Suprapubic skin (tissue), 4 donors: ENCODE measurements around the gene ZNRD2. TPM values are rescaled to one million over a fixed set of nuclear protein-coding genes. Genes with fewer than 3 reads are reported as not detected.

Experiments
- DNase-seq, 2 donors: peaks; one replicate each; pipeline ENCODE4 v3.0.0-alpha.2; 2019; ENCODE audit warnings: low spot score in 2 of 2
- H3K27ac ChIP-seq: fragments of 200-600 bp; sonication (generic); one replicate; pipeline ENCODE4 v1.5.1; 2019
- H3K27me3 ChIP-seq: fragments of 200-600 bp; sonication (generic); one replicate; pipeline ENCODE4 v1.5.1; 2019
- H3K36me3 ChIP-seq: fragments of 200-600 bp; sonication (generic); one replicate; pipeline ENCODE4 v1.5.1; 2019
- H3K4me1 ChIP-seq: fragments of 200-600 bp; sonication (generic); one replicate; pipeline ENCODE4 v1.5.1; 2019
- H3K4me3 ChIP-seq: fragments of 200-600 bp; sonication (generic); one replicate; pipeline ENCODE4 v1.5.1; 2019; ENCODE audit warnings: mild to moderate bottlenecking
- H3K9me3 ChIP-seq: fragments of 200-600 bp; sonication (generic); one replicate; pipeline ENCODE4 v1.5.1; 2019
- CTCF ChIP-seq, 2 donors: fragments of 200-600 bp in 1 of 2; fragments of 450-650 bp in 1 of 2; sonication (generic) in 1 of 2; IDR thresholded peaks; one replicate each; pipeline ENCODE4 v1.5.1; 2016 to 2019; ENCODE audit warnings: antibody characterized with exemption in 2 of 2, mild to moderate bottlenecking in 1 of 2, moderate library complexity in 1 of 2
- EP300 ChIP-seq: sonication (generic); formaldehyde crosslinking; IDR thresholded peaks from one replicate; pipeline ENCODE4 v1.6.1; 2017; ENCODE audit warnings: antibody characterized with exemption
- POLR2A ChIP-seq, 2 donors: fragments of 450-650 bp; IDR thresholded peaks; one replicate each; pipeline ENCODE4 v1.6.1; 2017; ENCODE audit warnings: antibody characterized with exemption in 2 of 2, mild to moderate bottlenecking in 2 of 2, moderate library complexity in 2 of 2
- POLR2AphosphoS5 ChIP-seq, 3 donors: sonication (generic); formaldehyde crosslinking; IDR thresholded peaks; one replicate each; pipeline ENCODE4 v1.6.1; 2017; ENCODE audit warnings: antibody characterized with exemption in 3 of 3
- WGBS: methylation state at CpG from one replicate; pipeline ENCODE4 v1.1.5; 2018; 5-methylcytosine and 5-hydroxymethylcytosine counted together
- total RNA-seq, 4 donors: library from RNA; depleted of rRNA; stranded (reverse); fragments of >200 nt; gene quantifications; one replicate each; pipeline ENCODE4 v1.1.0, GENCODE V29; 2016

Gene ZNRD2
- total RNA-seq, 4 donors from 2014 or later = 60.9 to 97.4 (median 77.9) TPM

- no peak for DNase-seq
- WGBS = 90% methylated on average over 5 of the region's 5 CpGs
- peaks cover 80% of the 10 kb centered on the region for H3K36me3 ChIP-seq
Measured at GRCh38 chr11:65530157-65530496, 40.1 kb upstream of the ZNRD2 start.

GRCh38 chr11:65532388-65533064 lies 37.8 kb upstream of the ZNRD2 start:
- no peaks in the 10 kb centered on the region for H3K9me3 ChIP-seq
- no peak overlapping the region for H3K4me3 ChIP-seq
- H3K4me1 ChIP-seq = no peaks in the 10 kb centered on the region
- H3K27ac ChIP-seq = no peak overlapping the region
- TF ChIP-seq CTCF (IDR thresholded peaks at IDR 0.05) (no peak), POLR2A (IDR thresholded peaks at IDR 0.05) (no peak), POLR2AphosphoS5 (IDR thresholded peaks at IDR 0.05) (no peak), EP300 (no peak)
- DNase-seq = no peak
- peaks cover 91% of the 10 kb centered on the region for H3K36me3 ChIP-seq
- no peaks in the 10 kb centered on the region for H3K27me3 ChIP-seq
- WGBS = 84% methylated on average over 8 of the region's 15 CpGs

More at GRCh38 chr11:65530157-65530496, 40.1 kb upstream of the ZNRD2 start:
- TF ChIP-seq POLR2AphosphoS5 (IDR thresholded peaks at IDR 0.05) = no peak
- no peak for TF ChIP-seq POLR2A (IDR thresholded peaks at IDR 0.05)
- no peak for TF ChIP-seq EP300
- TF ChIP-seq CTCF (IDR thresholded peaks at IDR 0.05) = no peak
- H3K4me3 ChIP-seq = no peak overlapping the region
- H3K4me1 ChIP-seq = peaks cover 13% of the 10 kb centered on the region
- no peaks in the 10 kb centered on the region for H3K9me3 ChIP-seq
- H3K27ac ChIP-seq = no peak overlapping the region
- no peaks in the 10 kb centered on the region for H3K27me3 ChIP-seq

- TF ChIP-seq CTCF (IDR thresholded peaks at IDR 0.05) = no peak
- TF ChIP-seq EP300 = no peak
- no peak for TF ChIP-seq POLR2AphosphoS5 (IDR thresholded peaks at IDR 0.05)
- TF ChIP-seq POLR2A (IDR thresholded peaks at IDR 0.05) = no peak
- Histone ChIP-seq H3K27me3 (no peaks in the 10 kb centered on the region), H3K9me3 (no peaks in the 10 kb centered on the region), H3K4me1 (peaks cover 15% of the 10 kb centered on the region), H3K27ac (no peak overlapping the region), H3K4me3 (no peak overlapping the region), H3K36me3 (peaks cover 81% of the 10 kb centered on the region)
- 83% methylated on average over 1 of the region's 9 CpGs for WGBS
- no peak for DNase-seq
Measured at GRCh38 chr11:65535102-65535501, 35.2 kb upstream of the ZNRD2 start.

DNA sequence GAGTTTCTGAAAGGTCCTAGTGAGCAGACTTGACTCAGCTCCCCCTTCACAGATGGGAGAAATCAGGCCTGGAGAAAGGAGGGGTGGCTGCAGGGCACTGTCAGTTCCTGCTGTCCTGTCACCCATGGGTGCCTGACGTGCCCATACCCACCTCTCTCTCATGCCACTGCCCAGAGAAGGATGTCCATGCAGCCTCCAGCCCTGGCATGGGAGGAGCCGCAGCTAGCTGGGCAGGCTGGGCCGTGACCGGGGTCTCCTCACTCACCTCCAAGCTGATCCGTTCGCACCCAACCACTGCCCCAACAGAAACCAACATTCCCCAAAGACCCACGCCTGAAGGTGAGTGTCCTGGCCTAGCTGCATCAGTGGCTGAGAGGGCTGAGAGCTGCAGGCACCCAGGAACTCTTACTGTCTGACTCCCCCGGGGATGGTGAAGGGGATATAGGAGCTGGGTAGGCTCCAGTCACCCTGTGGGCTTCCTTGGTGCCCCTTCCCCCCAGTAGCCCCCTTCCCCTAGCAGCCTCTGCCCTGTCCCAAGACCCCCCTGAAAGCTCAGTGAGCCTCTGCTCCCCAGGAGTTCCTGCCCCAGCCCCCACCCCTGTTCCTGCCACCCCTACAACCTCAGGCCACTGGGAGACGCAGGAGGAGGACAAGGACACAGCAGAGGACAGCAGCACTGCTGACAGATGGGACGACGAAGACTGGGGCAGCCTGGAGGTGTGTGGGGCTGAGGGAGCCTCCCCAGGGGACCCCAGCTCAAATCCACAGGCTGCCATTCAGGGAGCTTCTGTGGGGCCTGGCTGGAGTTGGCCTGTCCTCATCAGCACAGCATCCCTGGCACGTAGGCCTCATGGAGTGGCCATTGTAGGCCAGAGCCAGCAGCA lies 33.6 kb upstream of the ZNRD2 start:
- Histone ChIP-seq H3K36me3 (peaks cover 66% of the 10 kb centered on the region), H3K4me3 (no peak overlapping the region), H3K27ac (no peak overlapping the region), H3K27me3 (no peaks in the 10 kb centered on the region), H3K9me3 (no peaks in the 10 kb centered on the region), H3K4me1 (peaks cover 29% of the 10 kb centered on the region)
- TF ChIP-seq POLR2AphosphoS5 (IDR thresholded peaks at IDR 0.05) = no peak
- TF ChIP-seq POLR2A (IDR thresholded peaks at IDR 0.05) = no peak
- TF ChIP-seq EP300 = no peak
- TF ChIP-seq CTCF (IDR thresholded peaks at IDR 0.05) = no peak
- WGBS = 79% methylated on average over 7 of the region's 12 CpGs
- DNase-seq = no peak

DNA sequence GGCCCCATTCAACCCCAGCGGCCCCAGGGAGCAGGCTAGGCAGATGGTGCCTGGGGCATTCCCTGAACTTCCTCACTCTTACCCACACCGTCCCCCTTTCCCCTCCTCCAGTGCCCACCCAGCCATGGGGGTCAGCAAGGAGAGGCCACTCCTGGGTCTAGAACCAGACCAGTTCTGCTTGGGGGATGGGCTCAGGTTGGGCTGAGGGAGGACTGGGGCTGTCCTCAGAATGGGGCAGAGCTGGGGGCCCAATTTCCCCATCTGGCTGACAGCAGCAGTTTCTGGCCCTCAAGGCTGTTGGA lies 33.0 kb upstream of the ZNRD2 start:
- Histone ChIP-seq H3K27me3 (no peaks in the 10 kb centered on the region), H3K9me3 (no peaks in the 10 kb centered on the region), H3K27ac (no peak overlapping the region), H3K4me3 (no peak overlapping the region), H3K4me1 (peaks cover 33% of the 10 kb centered on the region), H3K36me3 (peaks cover 60% of the 10 kb centered on the region)
- WGBS = 65% methylated on average over 2 of the region's 2 CpGs
- TF ChIP-seq POLR2AphosphoS5 (IDR thresholded peaks at IDR 0.05) = no peak
- TF ChIP-seq POLR2A (IDR thresholded peaks at IDR 0.05) = no peak
- TF ChIP-seq EP300 = no peak
- TF ChIP-seq CTCF (IDR thresholded peaks at IDR 0.05) = no peak
- no peak for DNase-seq
